H9 (cell line): ENCODE measurements around the gene RAC2. TPM values are rescaled to one million over a fixed set of nuclear protein-coding genes. Genes with fewer than 3 reads are reported as not detected.

Source experiments
- DNase-seq: peaks from one replicate; pipeline ENCODE4 v3.0.0-alpha.2; 2017
- H2AFZ ChIP-seq: one replicate; pipeline ENCODE4 v1.6.1; 2013; ENCODE audit warnings: mild to moderate bottlenecking, low read length, control low read depth, moderate library complexity
- H2AK5ac ChIP-seq: 2 replicates; pipeline ENCODE4 v1.6.1; 2013; ENCODE audit warnings: low read length, control low read depth, mixed read lengths; ENCODE audit not compliant: insufficient read length
- H2BK120ac ChIP-seq: one replicate; pipeline ENCODE4 v1.6.1; 2013; ENCODE audit warnings: low read depth, mild to moderate bottlenecking, low read length, control low read depth, inconsistent platforms; ENCODE audit not compliant: poor library complexity, severe bottlenecking
- H2BK12ac ChIP-seq: 2 replicates; pipeline ENCODE4 v1.6.1; 2013; ENCODE audit warnings: low read length, control low read depth, mixed read lengths, low read depth; ENCODE audit not compliant: insufficient read length
- H2BK15ac ChIP-seq: 2 replicates; pipeline ENCODE4 v1.6.1; 2013; ENCODE audit warnings: low read depth, low read length, control low read depth
- H2BK20ac ChIP-seq: one replicate; pipeline ENCODE4 v1.6.1; 2013; ENCODE audit warnings: low read depth, mild to moderate bottlenecking, low read length, control low read depth, inconsistent platforms; ENCODE audit not compliant: poor library complexity, severe bottlenecking
- H2BK5ac ChIP-seq: 2 replicates; pipeline ENCODE4 v1.6.1; 2013; ENCODE audit warnings: low read length, control low read depth, mixed read lengths; ENCODE audit not compliant: insufficient read length
- H3K14ac ChIP-seq: 2 replicates; pipeline ENCODE4 v1.6.1; 2013; ENCODE audit warnings: low read length, control low read depth; ENCODE audit not compliant: insufficient read depth
- H3K18ac ChIP-seq: 2 replicates; pipeline ENCODE4 v1.6.1; 2013; ENCODE audit warnings: low read depth, mild to moderate bottlenecking, mixed read lengths, low read length, control low read depth; ENCODE audit not compliant: insufficient read length
- H3K23ac ChIP-seq: 2 replicates; pipeline ENCODE4 v1.6.1; 2013; ENCODE audit warnings: low read length, control low read depth, mixed read lengths, low read depth; ENCODE audit not compliant: insufficient read length
- H3K23me2 ChIP-seq: 2 replicates; pipeline ENCODE4 v1.6.1; 2013; ENCODE audit warnings: low read depth, mild to moderate bottlenecking, mixed read lengths, low read length, control low read depth; ENCODE audit not compliant: insufficient read length, poor library complexity, severe bottlenecking
- H3K27ac ChIP-seq: 2 replicates; pipeline ENCODE4 v1.5.1; 2013; ENCODE audit warnings: low read length, control low read depth, mixed read lengths, low read depth; ENCODE audit not compliant: insufficient read length
- H3K27me3 ChIP-seq: 2 replicates; pipeline ENCODE4 v1.6.1; 2013; ENCODE audit warnings: low read length, control low read depth, inconsistent platforms; ENCODE audit not compliant: insufficient read depth
- H3K4ac ChIP-seq: 2 replicates; pipeline ENCODE4 v1.6.1; 2013; ENCODE audit warnings: low read depth, mild to moderate bottlenecking, control low read depth, inconsistent platforms, low read length, moderate library complexity
- H3K4me1 ChIP-seq: 2 replicates; pipeline ENCODE4 v1.6.1; 2013; ENCODE audit warnings: low read length, control low read depth, inconsistent platforms; ENCODE audit not compliant: insufficient read depth
- H3K4me2 ChIP-seq: 2 replicates; pipeline ENCODE4 v1.6.1; 2013; ENCODE audit warnings: low read length, control low read depth, mixed read lengths; ENCODE audit not compliant: insufficient read length, insufficient read depth
- H3K56ac ChIP-seq: 2 replicates; pipeline ENCODE4 v1.6.1; 2013; ENCODE audit warnings: low read depth, mild to moderate bottlenecking, mixed read lengths, low read length, control low read depth; ENCODE audit not compliant: insufficient read length
- H3K79me1 ChIP-seq: 2 replicates; pipeline ENCODE4 v1.6.1; 2013; ENCODE audit warnings: low read depth, mild to moderate bottlenecking, moderate library complexity, low read length, control low read depth, inconsistent platforms; ENCODE audit not compliant: insufficient read depth, poor library complexity, severe bottlenecking
- H3K79me2 ChIP-seq: 2 replicates; pipeline ENCODE4 v1.6.1; 2013; ENCODE audit warnings: low read length, control low read depth, inconsistent platforms; ENCODE audit not compliant: insufficient read depth
- H3K9ac ChIP-seq: 2 replicates; pipeline ENCODE4 v1.6.1; 2013; ENCODE audit warnings: low read length, control low read depth, mixed read lengths; ENCODE audit not compliant: insufficient read length; ENCODE audit errors: extremely low read depth
- H3K9me3 ChIP-seq: one replicate; pipeline ENCODE4 v1.6.1; 2013; ENCODE audit warnings: low read depth, low read length, inconsistent platforms; ENCODE audit not compliant: control insufficient read depth
- H3T11ph ChIP-seq: one replicate; pipeline ENCODE4 v1.6.1; 2013; ENCODE audit warnings: mild to moderate bottlenecking, low read length, control low read depth, inconsistent platforms
- H4K20me1 ChIP-seq: one replicate; pipeline ENCODE4 v1.6.1; 2013; ENCODE audit not compliant: control insufficient read depth, insufficient read length, insufficient read depth
- H4K5ac ChIP-seq: 2 replicates; pipeline ENCODE4 v1.6.1; 2013; ENCODE audit warnings: low read depth, mild to moderate bottlenecking, mixed read lengths, low read length, control low read depth; ENCODE audit not compliant: insufficient read length
- H4K8ac ChIP-seq: replicated peaks from 2 replicates; pipeline ENCODE4 v1.6.1; 2013; ENCODE audit warnings: low read length, control low read depth, mixed read lengths, low read depth; ENCODE audit not compliant: insufficient read length
- H4K91ac ChIP-seq: 2 replicates; pipeline ENCODE4 v1.6.1; 2013; ENCODE audit warnings: low read depth, mild to moderate bottlenecking, moderate library complexity, mixed read lengths, low read length, control low read depth; ENCODE audit not compliant: insufficient read length
- H3K27ac Mint-ChIP-seq, 3 experiments: 2 replicates in 2 of 3; 3 replicates in 1 of 3; pipeline ENCODE4 v1.8.0; 2020 to 2021; ENCODE audit warnings: mixed read lengths in 3 of 3, mild to moderate bottlenecking in 1 of 3, moderate library complexity in 1 of 3
- H3K27me3 Mint-ChIP-seq: 2 replicates; pipeline ENCODE4 v1.8.0; 2021; ENCODE audit warnings: low read depth, mild to moderate bottlenecking, moderate library complexity, mixed read lengths
- H3K36me3 Mint-ChIP-seq, 3 experiments: 2 replicates in 2 of 3; 3 replicates in 1 of 3; pipeline ENCODE4 v1.8.0; 2020 to 2021; ENCODE audit warnings: low read depth in 3 of 3, mixed read lengths in 3 of 3; ENCODE audit not compliant: insufficient read depth in 1 of 3
- H3K4me1 Mint-ChIP-seq, 2 experiments: 2 replicates each; pipeline ENCODE4 v1.8.0; 2020; ENCODE audit warnings: mixed read lengths in 2 of 2
- H3K4me3 Mint-ChIP-seq, 2 experiments: 2 replicates in 1 of 2; 3 replicates in 1 of 2; pipeline ENCODE4 v1.8.0; 2020 to 2021; ENCODE audit warnings: mild to moderate bottlenecking in 2 of 2, mixed read lengths in 2 of 2, moderate library complexity in 1 of 2
- H3K9me3 Mint-ChIP-seq, 2 experiments: 2 replicates in 1 of 2; 3 replicates in 1 of 2; pipeline ENCODE4 v1.8.0; 2020; ENCODE audit warnings: mild to moderate bottlenecking in 2 of 2, mixed read lengths in 2 of 2, moderate library complexity in 1 of 2
- WGBS: extraction: QIAGEN DNeasy Blood & Tissue Kit; methylation state at CpG from one replicate; pipeline ENCODE4 v1.1.7; 2013; ENCODE audit warnings: missing lambda C conversion rate, low lambda C conversion rate, mixed read lengths; ENCODE audit not compliant: insufficient read length; ENCODE audit errors: extremely low coverage; 5-methylcytosine and 5-hydroxymethylcytosine counted together
- total RNA-seq: library from RNA; stranded (reverse); gene quantifications from 2 replicates; pipeline ENCODE4 v1.2.1, GENCODE V29; 2021
- TF ChIP-seq, protein P1 (sequence below): fragments of 200-600 bp; sonication (generic); conservative IDR thresholded peaks from 3 replicates; pipeline ENCODE4 v1.8.0; 2021; ENCODE audit warnings: antibody characterized with exemption, mild to moderate bottlenecking

RAC2 gene
- total RNA-seq, 1 experiment from 2014 or later: 2.8 TPM

DNA sequence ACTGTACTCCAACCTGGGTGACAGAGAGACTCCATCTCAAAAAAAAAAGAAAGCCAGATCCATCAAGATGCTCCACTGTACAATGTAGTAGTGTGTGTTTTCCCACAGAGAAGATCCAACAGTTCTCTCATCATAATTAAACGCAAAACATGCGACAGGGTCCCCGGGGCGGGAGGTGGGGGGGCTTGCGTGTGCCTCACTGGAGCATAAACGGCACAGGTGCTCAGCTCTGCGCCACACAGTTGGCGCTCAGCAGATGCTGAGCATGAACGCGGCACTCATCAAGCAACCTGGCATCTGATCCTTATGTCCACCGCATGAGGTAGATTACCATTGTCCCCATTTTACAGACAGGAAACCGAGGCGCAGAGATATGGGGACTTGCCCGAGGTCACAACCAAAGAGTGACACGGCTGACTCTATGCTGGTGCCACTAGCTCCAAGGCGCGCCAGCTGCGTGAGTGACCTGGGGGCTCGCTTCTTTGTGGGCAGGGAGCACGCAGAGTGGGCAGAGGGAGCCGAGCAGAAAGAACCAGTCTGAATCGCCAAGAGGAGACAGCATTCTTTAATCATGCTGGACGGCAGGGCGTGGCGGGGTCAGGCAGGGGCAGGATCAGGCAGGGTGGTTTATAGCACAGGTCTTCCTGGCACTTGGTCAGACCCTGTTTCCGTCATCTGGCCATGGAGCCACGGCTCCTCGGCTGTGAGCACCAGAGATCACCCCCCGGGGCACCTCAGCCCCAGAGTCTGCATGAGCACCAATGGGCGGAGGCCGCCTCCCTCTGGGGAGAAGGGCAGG lies 64.2 kb downstream of the RAC2 start:
- H2BK15ac ChIP-seq: no peak overlapping the region
- no peak overlapping the region for H3K4me2 ChIP-seq
- no peak overlapping the region for H2BK120ac ChIP-seq
- H3K27ac ChIP-seq: no peak overlapping the region
- H3K23ac ChIP-seq: no peak overlapping the region
- no CpG with 5 or more reads among the region's 31 CpGs for WGBS
- H3K36me3 Mint-ChIP-seq: no peaks in the 10 kb centered on the region; a peak in 1 of 7 replicates
- no peaks in the 10 kb centered on the region for H3K79me1 ChIP-seq
- H3K9ac ChIP-seq: no peak overlapping the region
- DNase-seq: no peak
- no peaks in the 10 kb centered on the region for H4K20me1 ChIP-seq
- no peak overlapping the region for H2BK5ac ChIP-seq
- H3T11ph ChIP-seq: no peak overlapping the region
- no peaks in the 10 kb centered on the region for H3K23me2 ChIP-seq
- no peaks in the 10 kb centered on the region for H3K4me1 ChIP-seq
- no peak overlapping the region for H4K8ac ChIP-seq
- H3K9me3 ChIP-seq: no peaks in the 10 kb centered on the region
- peaks cover 21 to 45% of the 10 kb centered on the region in 2 experiments for H3K4me1 Mint-ChIP-seq
- H4K5ac ChIP-seq: no peak overlapping the region
- TF ChIP-seq, protein P1, sequence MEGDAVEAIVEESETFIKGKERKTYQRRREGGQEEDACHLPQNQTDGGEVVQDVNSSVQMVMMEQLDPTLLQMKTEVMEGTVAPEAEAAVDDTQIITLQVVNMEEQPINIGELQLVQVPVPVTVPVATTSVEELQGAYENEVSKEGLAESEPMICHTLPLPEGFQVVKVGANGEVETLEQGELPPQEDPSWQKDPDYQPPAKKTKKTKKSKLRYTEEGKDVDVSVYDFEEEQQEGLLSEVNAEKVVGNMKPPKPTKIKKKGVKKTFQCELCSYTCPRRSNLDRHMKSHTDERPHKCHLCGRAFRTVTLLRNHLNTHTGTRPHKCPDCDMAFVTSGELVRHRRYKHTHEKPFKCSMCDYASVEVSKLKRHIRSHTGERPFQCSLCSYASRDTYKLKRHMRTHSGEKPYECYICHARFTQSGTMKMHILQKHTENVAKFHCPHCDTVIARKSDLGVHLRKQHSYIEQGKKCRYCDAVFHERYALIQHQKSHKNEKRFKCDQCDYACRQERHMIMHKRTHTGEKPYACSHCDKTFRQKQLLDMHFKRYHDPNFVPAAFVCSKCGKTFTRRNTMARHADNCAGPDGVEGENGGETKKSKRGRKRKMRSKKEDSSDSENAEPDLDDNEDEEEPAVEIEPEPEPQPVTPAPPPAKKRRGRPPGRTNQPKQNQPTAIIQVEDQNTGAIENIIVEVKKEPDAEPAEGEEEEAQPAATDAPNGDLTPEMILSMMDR: no peak
- H2AFZ ChIP-seq: no peak overlapping the region
- no peak overlapping the region for H3K4ac ChIP-seq
- H2AK5ac ChIP-seq: no peak overlapping the region
- H3K14ac ChIP-seq: no peak overlapping the region; the same call in 1 of the 2 replicates
- no peak overlapping the region; a peak in 1 of 7 replicates for H3K27ac Mint-ChIP-seq
- no peak overlapping the region for H3K18ac ChIP-seq
- no peaks in the 10 kb centered on the region for H3K79me2 ChIP-seq
- H3K56ac ChIP-seq: no peak overlapping the region
- H3K27me3 Mint-ChIP-seq: peaks cover 24% of the 10 kb centered on the region
- H2BK12ac ChIP-seq: no peak overlapping the region
- H3K9me3 Mint-ChIP-seq: no peaks in the 10 kb centered on the region; a peak in 1 of 5 replicates
- no peak overlapping the region for H4K91ac ChIP-seq
- no peak overlapping the region for H2BK20ac ChIP-seq
- no peaks in the 10 kb centered on the region for H3K27me3 ChIP-seq
- no peak overlapping the region for H3K4me3 Mint-ChIP-seq
